Heart right ventricle (tissue), 16 donors: Measurements from ENCODE around the gene AMOT. TPM values are rescaled to one million over a fixed set of nuclear protein-coding genes. Genes with fewer than 3 reads are reported as not detected.

Experiments used
- ATAC-seq, 8 donors: fragments of 200-7000 bp; cut with Tn5 transposase; one replicate each; pipeline ENCODE4 v1.9.1; 2020; ENCODE audit warnings: mild to moderate bottlenecking in 8 of 8, moderate library complexity in 8 of 8, moderate number of reproducible peaks in 1 of 8
- DNase-seq, 2 donors: peaks; one replicate each; pipeline ENCODE4 v3.0.0-alpha.2; 2020
- H3K27ac ChIP-seq, 10 donors: fragments of 200-600 bp; sonication (generic) in 2 of 10; one replicate each; pipeline versions ENCODE4 v1.5.0 to v1.8.0; 2020 to 2022; ENCODE audit warnings: mild to moderate bottlenecking in 3 of 10
- H3K27me3 ChIP-seq, 7 donors: fragments of 200-600 bp; one replicate each; pipeline ENCODE4 v1.8.0; 2021 to 2022; ENCODE audit warnings: mild to moderate bottlenecking in 2 of 7
- H3K36me3 ChIP-seq, 9 donors: fragments of 200-600 bp; sonication (generic) in 1 of 9; one replicate each; pipeline versions ENCODE4 v1.5.0 to v1.8.0; 2020 to 2022; ENCODE audit warnings: mild to moderate bottlenecking in 2 of 9
- H3K4me1 ChIP-seq, 9 donors: fragments of 200-600 bp; sonication (generic) in 1 of 9; one replicate each; pipeline versions ENCODE4 v1.5.0 to v1.8.0; 2020 to 2022; ENCODE audit warnings: mild to moderate bottlenecking in 4 of 9
- H3K4me3 ChIP-seq, 10 donors: fragments of 200-600 bp; sonication (generic) in 2 of 10; one replicate each; pipeline versions ENCODE4 v1.5.0 to v1.8.0; 2020 to 2022; ENCODE audit warnings: mild to moderate bottlenecking in 7 of 10, moderate library complexity in 2 of 10
- H3K9me3 ChIP-seq, 11 donors: fragments of 200-600 bp in 10 of 11; sonication (generic) in 2 of 11; one replicate each; pipeline versions ENCODE4 v1.5.0 to v1.8.0; 2013 to 2022; ENCODE audit warnings: mild to moderate bottlenecking in 2 of 11, control low read depth in 1 of 11, moderate library complexity in 1 of 11
- WGBS, 2 donors: extraction: QIAGEN DNeasy Blood & Tissue Kit; methylation state at CpG; one replicate each; pipeline ENCODE4 v1.1.7; 2013; ENCODE audit warnings: inconsistent platforms in 1 of 2; 5-methylcytosine and 5-hydroxymethylcytosine counted together
- intact Hi-C, 10 donors: fragments of 100-400 bp; cut with DNase I; formaldehyde crosslinking; loops; one replicate each; pipeline versions ENCODE4 v1.11.1 to v1.14.2; 2022
- polyA plus RNA-seq, 2 donors: library from polyadenylated mRNA; stranded (reverse); fragments of 200-250 nt; gene quantifications; one replicate each; pipeline ENCODE4 v1.2.3, GENCODE V29; 2013
- total RNA-seq, 10 donors: library from RNA; stranded (reverse); fragmentation: NEBNext Ultra II Directional in 3 of 10; extraction: Animal tissue kit (Norgen Biotek cat#: 25700) in 3 of 10; gene quantifications; one replicate each; pipeline versions ENCODE4 v1.2.1 to v1.2.4, GENCODE V29; 2021 to 2023
- TF ChIP-seq, protein P1 (sequence below), 9 donors: fragments of 200-600 bp; sonication (generic) in 2 of 9; IDR thresholded peaks; one replicate each; pipeline versions ENCODE4 v1.5.0 to v1.8.0; 2021 to 2022; ENCODE audit warnings: antibody characterized with exemption in 9 of 9, mild to moderate bottlenecking in 5 of 9, moderate library complexity in 1 of 9
- donor health status: Arrhythmogenic right ventricular cardiomyopathy.
- donor health status: ischemic (EF 13 %, LVEDD 7.1; RV severe dilation, severe dysfunction).
- donor health status: healthy with polysubstance abuse.
- donor health status: DM: no; HTN: yes; CAD: no.
- donor health status: DM: no; HTN: no; CAD: no.
- donor health status: ischemic (EF 25% LVEDD 6.9; RV normal size, moderate dysfunction).
- donor health status: ischemic (EF 25% LVEDD 5.7; RV mildly dilated, moderate dysfunction).
- donor health status: healthy.
- donor health status: DM: yes; HTN: yes; CAD: no.
- donor health status: Ischemic cardiomyopathy.
- donor health status: ischemic (EF 35%, LVEDD 5.7; RV mildly dilated, moderate dysfunction).
- donor health status: nonischemic (EF 11% LVEDD 7.7; RV severe dilation, severe dysfunction).
- donor health status: DM: yes; HTN: yes; CAD: no.
- donor health status: PGD.
- donor health status: ischemic (EF 29% LVEDD 5.4; RV normal size, mild dysfunction).
- donor health status: nonischemic (EF 23%, LVEDD 6.1; RV moderate dilation, normal function).

Gene AMOT
- total and polyA plus RNA-seq, 12 donors = 0.62 to 10.8 (median 6.1) TPM

DNA sequence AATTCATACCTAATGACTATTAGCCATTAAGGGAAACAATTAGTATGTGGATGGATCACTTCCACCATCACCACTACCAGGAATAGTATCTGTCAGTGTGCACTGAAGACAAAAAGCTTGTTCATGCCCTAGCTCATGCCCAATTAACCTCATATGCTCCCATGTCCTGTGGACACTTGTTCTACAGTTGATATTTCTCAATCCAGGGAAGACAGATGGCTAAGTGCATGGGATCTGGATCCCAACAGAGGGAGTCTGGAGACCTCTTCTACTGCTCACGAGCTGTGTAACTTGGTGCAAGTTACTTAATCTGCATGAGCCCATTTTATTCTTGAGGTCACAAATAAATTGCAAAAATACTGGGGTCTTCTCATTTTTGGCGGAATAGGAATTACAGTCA is 23.7 kb downstream of the AMOT start:
- 91 to 93% methylated on average over 2 of the region's 2 CpGs for WGBS, 2 donors
- DNase-seq (no peak), ATAC-seq (no peak)
- peaks cover 0 to 10% (median 0%) of the 10 kb centered on the region in 9 donors for H3K4me1 ChIP-seq
- intact Hi-C loops = no loop called here
- no peak overlapping the region for H3K4me3 ChIP-seq
- no peaks in the 10 kb centered on the region for H3K9me3 ChIP-seq
- H3K36me3 ChIP-seq = peaks cover 0 to 7% (median 0%) of the 10 kb centered on the region in 9 donors
- H3K27ac ChIP-seq = no peak overlapping the region
- TF ChIP-seq, protein P1, sequence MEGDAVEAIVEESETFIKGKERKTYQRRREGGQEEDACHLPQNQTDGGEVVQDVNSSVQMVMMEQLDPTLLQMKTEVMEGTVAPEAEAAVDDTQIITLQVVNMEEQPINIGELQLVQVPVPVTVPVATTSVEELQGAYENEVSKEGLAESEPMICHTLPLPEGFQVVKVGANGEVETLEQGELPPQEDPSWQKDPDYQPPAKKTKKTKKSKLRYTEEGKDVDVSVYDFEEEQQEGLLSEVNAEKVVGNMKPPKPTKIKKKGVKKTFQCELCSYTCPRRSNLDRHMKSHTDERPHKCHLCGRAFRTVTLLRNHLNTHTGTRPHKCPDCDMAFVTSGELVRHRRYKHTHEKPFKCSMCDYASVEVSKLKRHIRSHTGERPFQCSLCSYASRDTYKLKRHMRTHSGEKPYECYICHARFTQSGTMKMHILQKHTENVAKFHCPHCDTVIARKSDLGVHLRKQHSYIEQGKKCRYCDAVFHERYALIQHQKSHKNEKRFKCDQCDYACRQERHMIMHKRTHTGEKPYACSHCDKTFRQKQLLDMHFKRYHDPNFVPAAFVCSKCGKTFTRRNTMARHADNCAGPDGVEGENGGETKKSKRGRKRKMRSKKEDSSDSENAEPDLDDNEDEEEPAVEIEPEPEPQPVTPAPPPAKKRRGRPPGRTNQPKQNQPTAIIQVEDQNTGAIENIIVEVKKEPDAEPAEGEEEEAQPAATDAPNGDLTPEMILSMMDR (IDR thresholded peaks at IDR 0.05) = no peak
- peaks cover 0 to 15% (median 0%) of the 10 kb centered on the region in 7 donors for H3K27me3 ChIP-seq

DNA sequence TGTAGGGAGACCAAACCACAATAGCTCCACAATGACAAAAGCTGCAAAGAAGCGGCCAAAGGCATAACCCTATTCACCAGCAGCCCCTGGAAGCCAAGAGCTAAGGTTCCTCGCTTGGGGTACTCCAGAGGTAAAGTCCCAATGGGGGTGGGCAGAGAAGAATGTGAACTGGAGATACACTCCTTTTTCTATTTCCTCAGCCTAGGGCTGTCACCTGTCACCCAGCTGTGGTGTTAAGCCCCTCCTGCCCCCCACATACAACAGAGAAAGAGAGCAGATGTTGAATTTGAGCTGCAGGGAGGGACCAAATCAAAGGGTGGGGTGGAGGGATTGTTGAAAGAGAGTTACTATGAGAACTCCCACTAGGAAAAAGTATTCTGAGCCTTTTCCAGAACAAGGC is 26.1 kb downstream of the AMOT start:
- H3K4me1 ChIP-seq = no peaks in the 10 kb centered on the region
- TF ChIP-seq, protein P1 (IDR thresholded peaks at IDR 0.05) = no peak
- peaks cover 0 to 28% (median 0%) of the 10 kb centered on the region in 7 donors for H3K27me3 ChIP-seq
- intact Hi-C loops = no loop called here
- H3K36me3 ChIP-seq = peaks cover 0 to 22% (median 0%) of the 10 kb centered on the region in 9 donors
- ATAC-seq (no peak), DNase-seq (no peak)
- no peak overlapping the region for H3K27ac ChIP-seq
- H3K4me3 ChIP-seq = no peak overlapping the region
- no peaks in the 10 kb centered on the region for H3K9me3 ChIP-seq
- 98 to 100% methylated on average over 2 of the region's 2 CpGs for WGBS, 2 donors

DNA sequence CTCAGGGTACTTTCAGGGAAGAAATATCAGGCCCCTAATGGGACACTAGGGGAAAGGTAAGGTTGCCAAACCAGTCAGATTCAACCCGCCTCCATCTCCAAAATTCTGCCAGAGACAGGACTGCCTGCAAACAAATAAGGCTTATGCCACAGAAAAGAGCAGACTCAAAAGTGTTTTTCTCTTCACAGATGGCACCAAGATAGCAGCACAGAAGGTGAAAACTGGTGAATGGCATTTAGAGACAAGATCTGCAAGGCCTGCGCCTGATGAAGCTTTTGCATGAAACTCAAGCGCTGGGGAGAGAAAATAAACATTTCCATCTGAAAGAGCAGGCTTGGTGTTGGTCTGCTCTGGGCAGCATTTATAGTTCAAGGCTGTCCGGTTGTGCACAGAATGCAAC is 27.9 kb downstream of the AMOT start:
- Histone ChIP-seq H3K4me3 (no peak overlapping the region), H3K4me1 (no peaks in the 10 kb centered on the region), H3K36me3 (peaks cover 0 to 24% (median 0%) of the 10 kb centered on the region in 9 donors), H3K9me3 (no peaks in the 10 kb centered on the region), H3K27me3 (peaks cover 0 to 43% (median 0%) of the 10 kb centered on the region in 7 donors), H3K27ac (no peak overlapping the region)
- intact Hi-C loops = no loop called here
- DNase-seq = no peak
- TF ChIP-seq, protein P1 (IDR thresholded peaks at IDR 0.05) = no peak
- 92 to 94% methylated on average over 4 of the region's 4 CpGs for WGBS, 2 donors
- no peak for ATAC-seq

DNA sequence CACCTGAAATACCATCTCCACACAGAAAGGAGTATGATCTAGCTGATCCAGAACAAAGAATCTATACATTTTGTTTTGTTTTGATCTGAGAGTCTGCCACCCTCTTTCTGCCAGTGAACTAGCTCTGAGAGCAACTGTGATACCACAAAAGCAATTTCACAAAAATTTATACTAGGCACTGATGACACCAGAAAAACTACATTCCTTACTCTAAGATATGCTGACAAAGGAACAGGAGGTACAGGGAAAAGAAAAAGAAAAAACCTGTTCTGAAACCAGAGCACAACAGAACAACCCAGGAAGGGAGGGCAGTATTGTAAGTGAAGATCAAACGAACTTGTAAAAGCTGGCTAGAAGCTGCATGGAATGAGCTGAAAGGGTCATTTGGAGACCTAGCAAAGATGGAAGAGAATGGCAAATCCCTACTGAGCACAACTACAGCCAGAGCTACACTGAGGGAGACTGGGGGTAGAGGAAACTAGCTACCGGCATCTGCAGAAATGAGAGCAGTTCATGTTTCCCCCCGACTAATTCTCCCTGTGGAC is 31.9 kb downstream of the AMOT start:
- 52 to 72% methylated on average over 3 of the region's 3 CpGs for WGBS, 2 donors

More for the DNA sequence above, 31.9 kb downstream of the AMOT start:
- no peaks in the 10 kb centered on the region for H3K4me1 ChIP-seq
- no peak for ATAC-seq
- TF ChIP-seq, protein P1 (IDR thresholded peaks at IDR 0.05) = no peak
- H3K27me3 ChIP-seq = peaks cover 0 to 47% (median 0%) of the 10 kb centered on the region in 7 donors
- H3K36me3 ChIP-seq = peaks cover 0 to 28% (median 0%) of the 10 kb centered on the region in 9 donors
- H3K9me3 ChIP-seq = no peaks in the 10 kb centered on the region
- no peak overlapping the region for H3K27ac ChIP-seq
- intact Hi-C loops = no loop called here
- no peak overlapping the region for H3K4me3 ChIP-seq
- DNase-seq = no peak
